HEK293T (cell line): Measurements from ENCODE around the gene HSP90AA1.

ENCODE experiments used
- CTCF ChIA-PET: fragments of 350-600 bp; formaldehyde crosslinking; extraction: SDS; loops from one replicate; lab custom pipeline; 2021; ENCODE audit warnings: antibody characterized with exemption, inconsistent platforms; lab: Yijun Ruan, JAX
- POLR2A ChIA-PET: fragments of 350-600 bp; formaldehyde crosslinking; extraction: SDS; loops from one replicate; lab custom pipeline; 2020; ENCODE audit warnings: antibody characterized with exemption, inconsistent platforms; lab: Yijun Ruan, JAX
- DNase-seq: peaks from one replicate; pipeline ENCODE4 v3.0.0; 2012; ENCODE audit warnings: mixed read lengths; ENCODE audit errors: extremely low spot score
- ARNT ChIP-seq: fragments of 450-650 bp; IDR thresholded peaks from 2 replicates; pipeline ENCODE4 v1.6.1; 2017; ENCODE audit warnings: mild to moderate bottlenecking
- BHLHE40 ChIP-seq: fragments of 450-650 bp; IDR thresholded peaks from 2 replicates; pipeline ENCODE4 v1.6.1; 2016; ENCODE audit warnings: mild to moderate bottlenecking, moderate library complexity, borderline replicate concordance
- CTBP1 ChIP-seq: fragments of 450-650 bp; IDR thresholded peaks from 2 replicates; pipeline ENCODE4 v1.6.1; 2016; ENCODE audit warnings: borderline replicate concordance
- ELF4 ChIP-seq: fragments of 450-650 bp; IDR thresholded peaks from 2 replicates; pipeline ENCODE4 v1.6.1; 2017; ENCODE audit warnings: antibody characterized with exemption
- FOXA1 ChIP-seq: fragments of 450-650 bp; IDR thresholded peaks from 2 replicates; pipeline ENCODE4 v1.6.1; 2016; ENCODE audit warnings: mild to moderate bottlenecking
- FOXK2 ChIP-seq: fragments of 450-650 bp; IDR thresholded peaks from 2 replicates; pipeline ENCODE4 v1.6.1; 2016; ENCODE audit warnings: mild to moderate bottlenecking
- FOXM1 ChIP-seq: fragments of 450-650 bp; IDR thresholded peaks from 2 replicates; pipeline ENCODE4 v1.6.1; 2017; ENCODE audit warnings: mild to moderate bottlenecking, borderline replicate concordance
- HDGF ChIP-seq: fragments of 450-650 bp; IDR thresholded peaks from 2 replicates; pipeline ENCODE4 v1.6.1; 2017; ENCODE audit warnings: antibody characterized with exemption, borderline replicate concordance
- L3MBTL2 ChIP-seq: fragments of 450-650 bp; conservative IDR thresholded peaks from 2 replicates; pipeline ENCODE4 v1.6.1; 2016; ENCODE audit warnings: mild to moderate bottlenecking
- LEF1 ChIP-seq: fragments of 450-650 bp; IDR thresholded peaks from 2 replicates; pipeline ENCODE4 v1.6.1; 2017; ENCODE audit warnings: mild to moderate bottlenecking, borderline replicate concordance
- NFRKB ChIP-seq: fragments of 450-650 bp; IDR thresholded peaks from 2 replicates; pipeline ENCODE4 v1.6.1; 2016; ENCODE audit warnings: mild to moderate bottlenecking, moderate library complexity
- SP1 ChIP-seq: fragments of 450-650 bp; IDR thresholded peaks from 2 replicates; pipeline ENCODE4 v1.6.1; 2017
- SUZ12 ChIP-seq: fragments of 450-650 bp; IDR thresholded peaks from 2 replicates; pipeline ENCODE4 v1.6.1; 2016; ENCODE audit warnings: mild to moderate bottlenecking
- TARDBP ChIP-seq: fragments of 450-650 bp; IDR thresholded peaks from 2 replicates; pipeline ENCODE4 v1.6.1; 2016
- ZNF384 ChIP-seq: fragments of 450-650 bp; IDR thresholded peaks from 2 replicates; pipeline ENCODE4 v1.6.1; 2016
- TF ChIP-seq, protein P1 (sequence below): fragments of 450-650 bp; IDR thresholded peaks from 2 replicates; pipeline ENCODE4 v1.6.1; 2016

The HSP90AA1 gene

DNA sequence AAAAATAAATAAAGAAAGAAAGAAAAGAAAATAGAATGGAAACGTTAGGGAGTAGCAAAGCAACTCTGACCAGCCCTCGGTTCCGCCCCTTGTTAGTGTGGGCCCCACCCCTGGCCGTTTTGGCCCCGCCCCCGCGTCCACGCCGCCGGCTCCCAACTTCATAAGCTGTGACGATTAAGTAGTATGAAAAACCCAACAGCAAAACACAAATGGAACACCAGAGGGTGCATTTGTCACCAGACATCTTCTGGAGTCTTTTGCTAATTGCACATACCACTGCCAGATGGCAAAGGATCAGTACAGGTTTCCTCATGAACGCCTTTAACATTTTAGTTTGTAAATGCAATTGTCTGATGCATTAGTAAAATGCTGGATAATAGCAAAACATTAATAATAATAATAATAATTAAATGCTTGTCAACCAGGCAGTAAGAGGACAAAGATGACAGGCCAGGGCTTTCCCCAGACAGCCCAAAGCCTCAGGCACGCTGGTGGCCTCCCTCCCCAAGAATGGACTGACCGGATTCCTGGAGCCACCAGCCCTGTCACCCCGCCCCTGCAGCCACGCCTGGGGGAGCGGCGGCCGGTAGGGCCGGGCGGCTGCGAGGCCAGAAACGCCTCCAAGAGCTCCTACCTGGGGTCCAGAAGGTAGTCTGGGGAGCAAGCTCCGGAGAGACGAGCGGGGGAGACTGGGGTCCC is 23.6 kb downstream of the HSP90AA1 start:
- ChIA-PET POLR2A (interaction anchor here (1.1 to 1.4 kb wide), 2 partner anchors 16 to 24 kb away, joined by 3 read pairs; no protein-coding TSS in a partner anchor), CTCF (interaction anchor here (0.7 to 2.1 kb wide), 4 partner anchors 14 to 299 kb away, joined by 3 to 8 read pairs (median 3); no protein-coding TSS in a partner anchor)
- TF ChIP-seq ELF4 (no peak), NFRKB (no peak), ARNT (no peak), SUZ12 (no peak), ZNF384 (no peak), CTBP1 (no peak), TARDBP (no peak), BHLHE40 (no peak), FOXM1 (no peak), FOXA1 (no peak), LEF1 (no peak), HDGF (no peak), L3MBTL2 (no peak), SP1 (no peak), FOXK2 (no peak)
- TF ChIP-seq, protein P1, sequence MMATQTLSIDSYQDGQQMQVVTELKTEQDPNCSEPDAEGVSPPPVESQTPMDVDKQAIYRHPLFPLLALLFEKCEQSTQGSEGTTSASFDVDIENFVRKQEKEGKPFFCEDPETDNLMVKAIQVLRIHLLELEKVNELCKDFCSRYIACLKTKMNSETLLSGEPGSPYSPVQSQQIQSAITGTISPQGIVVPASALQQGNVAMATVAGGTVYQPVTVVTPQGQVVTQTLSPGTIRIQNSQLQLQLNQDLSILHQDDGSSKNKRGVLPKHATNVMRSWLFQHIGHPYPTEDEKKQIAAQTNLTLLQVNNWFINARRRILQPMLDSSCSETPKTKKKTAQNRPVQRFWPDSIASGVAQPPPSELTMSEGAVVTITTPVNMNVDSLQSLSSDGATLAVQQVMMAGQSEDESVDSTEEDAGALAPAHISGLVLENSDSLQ: no peak
- peak; percentile 82 for DNase-seq

DNA sequence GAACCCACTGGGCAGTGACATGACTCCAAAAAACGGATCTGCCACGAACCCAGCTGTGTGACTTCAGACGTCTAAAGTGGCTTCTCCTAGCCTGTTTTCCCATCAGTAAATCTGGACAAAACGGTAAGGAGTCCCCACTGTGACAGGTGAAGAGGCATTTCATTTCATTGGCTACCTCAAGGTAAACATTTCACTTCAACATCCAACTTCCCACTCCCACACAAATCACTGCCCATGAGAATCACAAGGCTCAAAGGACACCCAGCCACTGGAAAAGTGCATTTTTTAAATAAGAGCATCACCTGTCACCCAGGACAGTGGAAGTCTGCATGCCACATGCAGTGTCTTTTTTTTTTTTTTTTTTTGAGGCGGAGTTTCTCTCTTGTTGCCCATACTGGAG is 27.9 kb downstream of the HSP90AA1 start:
- no peak for DNase-seq
- ChIA-PET CTCF (no interaction called here), POLR2A (no interaction called here)
- no peak for TF ChIP-seq FOXK2
- no peak for TF ChIP-seq L3MBTL2
- no peak for TF ChIP-seq CTBP1
- no peak for TF ChIP-seq SP1
- no peak for TF ChIP-seq FOXM1
- no peak for TF ChIP-seq ARNT
- no peak for TF ChIP-seq ZNF384
- no peak for TF ChIP-seq HDGF
- no peak for TF ChIP-seq BHLHE40
- no peak for TF ChIP-seq LEF1
- TF ChIP-seq TARDBP: no peak

DNA sequence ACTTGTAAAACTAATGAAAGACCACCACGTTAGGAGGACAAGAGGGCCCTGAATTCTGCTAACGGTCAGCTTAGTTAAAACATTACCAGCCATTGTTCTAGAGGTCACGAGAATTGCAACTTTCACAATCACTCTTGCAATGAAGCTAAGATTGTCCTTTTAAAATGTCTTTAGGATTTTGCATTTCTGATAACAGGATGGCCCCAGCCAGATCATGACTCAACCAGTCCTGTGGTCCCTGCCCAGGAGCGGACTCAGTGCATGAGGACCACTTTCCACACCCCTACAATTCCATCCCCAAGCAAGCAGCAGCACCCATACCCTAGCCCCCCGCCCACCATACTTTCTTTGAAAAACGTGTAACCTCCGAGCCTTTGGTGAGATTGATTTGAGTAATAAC is 28.7 kb downstream of the HSP90AA1 start:
- no peak for TF ChIP-seq SP1
- TF ChIP-seq FOXK2: no peak
- no peak for TF ChIP-seq NFRKB
- TF ChIP-seq ELF4: no peak
- no peak for TF ChIP-seq FOXA1
- no peak for TF ChIP-seq ZNF384
- no peak for TF ChIP-seq FOXM1
- TF ChIP-seq L3MBTL2: no peak
- TF ChIP-seq ARNT: no peak
- no peak for TF ChIP-seq TARDBP
- no peak for TF ChIP-seq LEF1
- no peak for TF ChIP-seq CTBP1
- TF ChIP-seq, protein P1: no peak
- ChIA-PET CTCF (interaction anchor here (0.6 to 0.9 kb wide), 3 partner anchors 12 to 39 kb away, joined by 3 to 4 read pairs (median 4); no protein-coding TSS in a partner anchor), POLR2A (no interaction called here)
- no peak for DNase-seq

DNA sequence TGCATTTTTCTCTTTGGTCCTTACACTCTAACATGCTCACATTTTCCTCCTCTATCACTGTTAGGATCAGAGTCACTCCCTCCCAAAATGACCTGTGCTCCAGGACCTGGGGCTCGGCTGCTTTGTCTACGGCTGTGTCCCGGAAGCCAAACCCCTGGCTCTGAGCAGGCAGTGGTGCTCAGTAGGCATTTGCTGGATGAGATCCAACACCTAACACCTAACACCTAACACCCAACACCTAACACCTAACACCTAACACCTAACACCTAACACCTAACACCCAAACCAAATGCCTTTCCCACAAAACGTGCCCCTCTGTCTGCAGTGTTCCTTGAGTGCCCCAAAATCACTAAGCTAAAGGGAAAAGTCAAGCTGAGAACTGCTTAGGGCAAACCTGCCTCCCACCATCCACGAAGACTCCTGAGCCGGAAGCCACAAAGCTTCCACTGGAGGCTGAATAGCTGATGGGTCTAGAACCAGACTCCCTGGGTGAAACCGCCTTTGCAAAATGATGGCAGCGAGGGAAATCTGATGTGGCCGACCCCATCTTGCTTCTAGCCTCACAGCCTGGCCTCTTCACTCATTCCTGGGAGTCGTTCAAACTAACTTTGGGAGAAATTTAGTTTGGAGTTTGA is 29.2 kb downstream of the HSP90AA1 start:
- TF ChIP-seq ELF4 (no peak), FOXA1 (no peak), L3MBTL2 (no peak), ARNT (no peak), CTBP1 (no peak), LEF1 (no peak), NFRKB (no peak), SP1 (no peak), TARDBP (no peak), HDGF (no peak)
- ChIA-PET POLR2A (no interaction called here), CTCF (interaction anchor here (0.7 to 0.9 kb wide), 2 partner anchors 34 to 39 kb away, joined by 3 to 4 read pairs; no protein-coding TSS in a partner anchor)
- no peak for DNase-seq

DNA sequence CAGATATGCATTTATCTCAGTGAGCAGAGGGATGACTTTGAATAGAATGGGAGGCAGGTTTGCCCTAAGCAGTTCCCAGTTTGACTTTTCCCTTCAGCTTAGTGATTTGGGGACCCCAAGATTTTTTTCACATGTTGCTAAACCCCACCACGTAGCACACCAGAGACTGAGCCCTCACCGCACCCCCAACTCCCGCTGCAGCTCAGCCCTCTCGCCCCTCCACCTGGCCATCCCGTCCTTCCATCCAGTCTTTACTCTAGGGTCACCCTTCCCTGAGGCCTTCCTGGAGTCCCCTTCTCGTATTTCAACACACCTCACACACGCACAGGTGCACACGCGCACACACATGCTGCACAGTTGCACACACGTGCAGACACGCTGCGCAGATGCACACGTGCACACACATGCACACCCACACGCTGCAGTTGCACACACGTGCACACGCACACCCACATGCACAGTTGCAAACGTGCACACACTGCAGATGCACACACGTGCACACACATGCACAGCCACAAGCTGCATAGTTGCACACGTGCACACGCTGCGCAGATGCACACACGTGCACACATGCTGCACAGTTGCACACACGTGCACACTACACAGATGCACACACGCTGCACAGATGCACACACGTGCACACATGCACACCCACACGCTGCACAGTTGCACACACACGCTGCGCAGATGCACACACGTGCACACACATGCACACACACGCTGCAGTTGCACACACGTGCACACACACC is 30.0 kb downstream of the HSP90AA1 start:
- TF ChIP-seq ARNT (no peak), SP1 (no peak), CTBP1 (no peak), HDGF (no peak), L3MBTL2 (no peak), ZNF384 (no peak), NFRKB (no peak), LEF1 (no peak), FOXK2 (no peak), ELF4 (no peak)
- CTCF ChIA-PET: no interaction called here
- no peak for DNase-seq
- POLR2A ChIA-PET: no interaction called here
